ENCODE data around the gene C1orf198. TPM values are rescaled to one million over a fixed set of nuclear protein-coding genes. Genes with fewer than 3 reads are reported as not detected.

C1orf198 gene
- polyA plus RNA-seq, 3 donors: 1.3 to 2.7 (median 1.6) TPM

DNA sequence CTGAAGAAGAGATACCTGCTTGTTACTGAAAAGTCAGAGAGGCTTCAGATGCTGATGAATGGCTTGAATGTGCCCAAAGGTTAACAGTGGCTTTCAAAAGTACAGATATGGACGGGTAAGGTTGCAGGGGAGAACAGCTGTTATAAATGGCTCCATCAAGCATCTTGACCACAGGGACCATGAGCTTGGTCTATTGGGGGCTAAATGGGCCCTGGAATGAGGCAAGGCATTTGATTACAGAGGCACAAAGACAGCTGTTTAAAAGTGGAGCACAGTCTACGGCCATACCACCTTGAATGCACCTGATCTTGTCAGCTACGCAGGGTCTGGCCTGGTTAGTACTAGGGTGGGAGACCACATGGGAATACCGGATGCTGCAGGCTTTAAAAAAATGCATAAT lies 48.3 kb downstream of the C1orf198 start:
- TF ChIP-seq, protein P1, sequence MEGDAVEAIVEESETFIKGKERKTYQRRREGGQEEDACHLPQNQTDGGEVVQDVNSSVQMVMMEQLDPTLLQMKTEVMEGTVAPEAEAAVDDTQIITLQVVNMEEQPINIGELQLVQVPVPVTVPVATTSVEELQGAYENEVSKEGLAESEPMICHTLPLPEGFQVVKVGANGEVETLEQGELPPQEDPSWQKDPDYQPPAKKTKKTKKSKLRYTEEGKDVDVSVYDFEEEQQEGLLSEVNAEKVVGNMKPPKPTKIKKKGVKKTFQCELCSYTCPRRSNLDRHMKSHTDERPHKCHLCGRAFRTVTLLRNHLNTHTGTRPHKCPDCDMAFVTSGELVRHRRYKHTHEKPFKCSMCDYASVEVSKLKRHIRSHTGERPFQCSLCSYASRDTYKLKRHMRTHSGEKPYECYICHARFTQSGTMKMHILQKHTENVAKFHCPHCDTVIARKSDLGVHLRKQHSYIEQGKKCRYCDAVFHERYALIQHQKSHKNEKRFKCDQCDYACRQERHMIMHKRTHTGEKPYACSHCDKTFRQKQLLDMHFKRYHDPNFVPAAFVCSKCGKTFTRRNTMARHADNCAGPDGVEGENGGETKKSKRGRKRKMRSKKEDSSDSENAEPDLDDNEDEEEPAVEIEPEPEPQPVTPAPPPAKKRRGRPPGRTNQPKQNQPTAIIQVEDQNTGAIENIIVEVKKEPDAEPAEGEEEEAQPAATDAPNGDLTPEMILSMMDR (IDR thresholded peaks at IDR 0.05): no peak
- H3K27me3 ChIP-seq (ENCODE audit: control insufficient read depth in 2 of 2, insufficient read depth in 2 of 2, low read length in 2 of 2): no peaks in the 10 kb centered on the region
- no peak overlapping the region for H3K4me3 Mint-ChIP-seq
- intact Hi-C loops (cut with micrococcal nuclease): no loop called here
- H3K4me2 ChIP-seq (replicated peaks; ENCODE audit: extremely low read depth, low read length, poor library complexity, severe bottlenecking): no peak overlapping the region
- DNase-seq: no peak
- no peak overlapping the region for H3K27ac ChIP-seq (ENCODE audit: low read depth in 1 of 2, low read length in 2 of 2)
- no peaks in the 10 kb centered on the region for H4K20me1 ChIP-seq (ENCODE audit: insufficient read depth, low read length)
- peaks cover 8% of the 10 kb centered on the region for H3K4me1 Mint-ChIP-seq
- peaks cover 3 to 13% (median 9%) of the 10 kb centered on the region in 3 donors for H3K27me3 Mint-ChIP-seq (ENCODE audit: low read depth in 3 of 3)
- H3K27ac Mint-ChIP-seq: peak overlapping the region in 2 of 7 donors; percentile 2 to 11
- WGBS (ENCODE audit: insufficient coverage): 81% methylated on average over 3 of the region's 4 CpGs
- peaks cover 5 to 6% of the 10 kb centered on the region in 2 donors for H3K4me1 ChIP-seq (ENCODE audit: control insufficient read depth in 1 of 2, insufficient read depth in 2 of 2, low read length in 2 of 2)
- no peaks in the 10 kb centered on the region for H3K36me3 Mint-ChIP-seq
- H3K9ac ChIP-seq (ENCODE audit: insufficient read depth, low read length, poor library complexity, severe bottlenecking): no peak overlapping the region
- H3K79me2 ChIP-seq (ENCODE audit: insufficient read depth, low read length): no peaks in the 10 kb centered on the region
- no peak overlapping the region for H3K4me3 ChIP-seq (replicated peaks in 1 of 3; ENCODE audit: low read depth in 2 of 3, low read length in 3 of 3)
- H2AFZ ChIP-seq (ENCODE audit: insufficient read depth, low read depth, low read length, poor library complexity, severe bottlenecking): no peak overlapping the region
- H3K36me3 ChIP-seq (replicated peaks in 1 of 2; ENCODE audit: control insufficient read depth in 1 of 2, insufficient read depth in 2 of 2, low read length in 2 of 2): no peaks in the 10 kb centered on the region
- no peaks in the 10 kb centered on the region for H3K9me3 ChIP-seq (replicated peaks in 1 of 2; ENCODE audit: control insufficient read depth in 1 of 2, insufficient read depth in 1 of 2, low read length in 2 of 2)
- peaks cover 0 to 3% (median 0%) of the 10 kb centered on the region in 7 donors for H3K9me3 Mint-ChIP-seq

DNA sequence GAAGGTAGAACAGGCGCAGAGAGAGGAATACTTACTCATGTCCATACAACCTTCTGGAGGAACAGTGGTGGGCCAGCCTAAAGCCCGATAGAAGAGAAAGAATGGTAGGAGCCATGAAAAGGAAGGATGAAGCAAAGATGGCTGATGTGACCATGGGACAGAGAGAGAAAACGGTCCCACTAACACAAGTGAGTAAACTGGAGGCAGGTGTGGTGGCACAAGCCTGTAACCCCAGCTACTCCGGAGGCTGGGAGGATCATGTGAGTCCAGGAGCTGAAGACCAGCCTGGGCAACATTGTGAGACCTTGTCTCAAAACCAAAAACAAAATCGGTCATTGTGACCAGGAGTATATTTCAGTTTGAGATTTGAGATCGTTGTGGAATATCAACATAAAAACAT lies 49.4 kb downstream of the C1orf198 start:
- Histone ChIP-seq H3K4me3 (replicated peaks in 1 of 3; ENCODE audit: low read depth in 2 of 3, low read length in 3 of 3) (no peak overlapping the region), H3K9ac (ENCODE audit: insufficient read depth, low read length, poor library complexity, severe bottlenecking) (no peak overlapping the region), H4K20me1 (ENCODE audit: insufficient read depth, low read length) (no peaks in the 10 kb centered on the region), H3K9me3 (replicated peaks in 1 of 2; ENCODE audit: control insufficient read depth in 1 of 2, insufficient read depth in 1 of 2, low read length in 2 of 2) (no peaks in the 10 kb centered on the region), H3K27ac (ENCODE audit: low read depth in 1 of 2, low read length in 2 of 2) (no peak overlapping the region), H3K79me2 (ENCODE audit: insufficient read depth, low read length) (no peaks in the 10 kb centered on the region), H3K4me2 (replicated peaks; ENCODE audit: extremely low read depth, low read length, poor library complexity, severe bottlenecking) (no peak overlapping the region), H3K27me3 (ENCODE audit: control insufficient read depth in 2 of 2, insufficient read depth in 2 of 2, low read length in 2 of 2) (no peaks in the 10 kb centered on the region), H3K4me1 (ENCODE audit: control insufficient read depth in 1 of 2, insufficient read depth in 2 of 2, low read length in 2 of 2) (no peaks in the 10 kb centered on the region), H2AFZ (ENCODE audit: insufficient read depth, low read depth, low read length, poor library complexity, severe bottlenecking) (no peak overlapping the region), H3K36me3 (replicated peaks in 1 of 2; ENCODE audit: control insufficient read depth in 1 of 2, insufficient read depth in 2 of 2, low read length in 2 of 2) (no peaks in the 10 kb centered on the region)
- no peak overlapping the region for H3K4me3 Mint-ChIP-seq
- intact Hi-C loops (cut with micrococcal nuclease): no loop called here
- no peaks in the 10 kb centered on the region for H3K4me1 Mint-ChIP-seq
- 100% methylated on average over 3 of the region's 6 CpGs for WGBS (ENCODE audit: insufficient coverage)
- no peaks in the 10 kb centered on the region for H3K36me3 Mint-ChIP-seq
- peaks cover 5 to 12% (median 9%) of the 10 kb centered on the region in 3 donors for H3K27me3 Mint-ChIP-seq (ENCODE audit: low read depth in 3 of 3)
- DNase-seq: no peak
- peak overlapping the region in 1 of 7 donors; percentile 21 for H3K27ac Mint-ChIP-seq
- H3K9me3 Mint-ChIP-seq: peaks cover 0 to 8% (median 3%) of the 10 kb centered on the region in 7 donors
- TF ChIP-seq, protein P1 (IDR thresholded peaks at IDR 0.05): no peak

All from CD14-positive monocyte (primary cell).